ENCODE results near the gene CYP2U1.

Gene CYP2U1

DNA sequence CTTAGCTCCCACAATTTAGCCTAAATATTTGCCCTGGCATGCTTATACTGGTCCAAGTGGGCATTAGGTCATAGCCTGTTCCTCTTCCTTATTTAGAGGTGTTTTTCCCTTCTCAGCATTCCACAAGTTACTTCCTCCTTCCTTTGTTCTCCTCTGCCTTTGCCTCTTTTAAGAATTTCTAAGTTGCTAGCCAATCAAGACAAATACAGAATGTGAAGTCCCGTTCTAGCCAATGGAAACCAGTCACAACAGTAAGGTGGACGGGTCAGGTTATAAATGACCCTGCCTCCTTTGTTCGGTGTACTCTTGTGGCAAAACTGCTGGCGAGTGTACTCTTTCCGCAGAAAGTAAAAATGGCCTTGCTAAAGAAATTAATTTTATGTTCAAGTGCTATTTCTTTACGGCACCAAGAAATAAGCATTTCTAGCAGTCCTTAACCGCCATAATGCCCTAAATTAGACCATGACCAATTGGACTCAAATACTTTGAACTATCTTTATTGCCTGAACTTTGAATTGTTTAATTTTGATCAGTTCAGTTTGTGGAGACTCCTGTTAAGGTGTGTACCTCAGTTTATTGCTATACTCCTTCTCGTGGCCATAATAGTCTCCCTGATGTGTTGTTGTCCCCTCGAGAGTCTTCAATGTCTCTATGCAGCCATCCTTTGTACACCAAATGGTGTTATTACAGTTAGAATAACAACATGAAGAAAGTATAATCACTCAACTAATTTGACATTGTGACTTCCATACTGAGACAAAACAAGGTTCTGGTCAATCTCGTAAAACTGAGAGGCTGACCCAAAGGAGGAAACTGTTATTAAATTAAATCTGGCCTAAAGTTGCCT is 56.8 kb downstream of the CYP2U1 start:
- peak; percentile 84 for DNase-seq (ENCODE audit: low spot score)

DNA sequence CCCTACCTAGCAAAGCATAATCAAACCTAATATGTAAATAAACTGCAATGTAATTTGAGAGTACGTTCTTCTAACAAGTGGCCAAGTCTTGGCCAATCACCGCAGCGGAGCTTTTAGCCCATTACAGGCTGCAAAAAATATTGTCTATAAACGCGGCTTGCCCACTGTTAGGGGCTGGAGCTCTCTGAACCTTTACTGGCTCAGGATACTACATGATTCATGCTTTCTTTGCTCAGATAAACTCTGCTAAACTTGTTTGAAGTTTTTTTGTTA is 57.4 kb downstream of the CYP2U1 start:
- DNase-seq (ENCODE audit: low spot score), result no peak

DNA sequence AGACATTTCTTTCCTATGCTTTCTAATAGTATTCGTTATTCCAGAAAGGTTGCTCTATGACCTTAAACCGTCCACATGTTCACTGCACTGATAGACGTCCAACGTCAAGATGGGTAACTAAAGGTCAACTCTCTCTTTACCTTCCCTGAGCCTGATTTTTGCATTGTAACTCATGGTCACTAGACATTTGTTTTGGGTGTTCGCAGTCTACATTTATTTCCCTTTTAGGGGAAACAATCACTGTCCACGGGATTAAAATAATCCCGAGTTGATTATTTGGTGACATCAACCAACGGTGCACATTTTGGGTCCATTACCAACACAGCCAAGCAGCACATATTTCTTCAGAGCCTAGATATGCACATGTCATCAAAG is 57.8 kb downstream of the CYP2U1 start:
- DNase-seq (ENCODE audit: low spot score), result peak; percentile 8

DNA sequence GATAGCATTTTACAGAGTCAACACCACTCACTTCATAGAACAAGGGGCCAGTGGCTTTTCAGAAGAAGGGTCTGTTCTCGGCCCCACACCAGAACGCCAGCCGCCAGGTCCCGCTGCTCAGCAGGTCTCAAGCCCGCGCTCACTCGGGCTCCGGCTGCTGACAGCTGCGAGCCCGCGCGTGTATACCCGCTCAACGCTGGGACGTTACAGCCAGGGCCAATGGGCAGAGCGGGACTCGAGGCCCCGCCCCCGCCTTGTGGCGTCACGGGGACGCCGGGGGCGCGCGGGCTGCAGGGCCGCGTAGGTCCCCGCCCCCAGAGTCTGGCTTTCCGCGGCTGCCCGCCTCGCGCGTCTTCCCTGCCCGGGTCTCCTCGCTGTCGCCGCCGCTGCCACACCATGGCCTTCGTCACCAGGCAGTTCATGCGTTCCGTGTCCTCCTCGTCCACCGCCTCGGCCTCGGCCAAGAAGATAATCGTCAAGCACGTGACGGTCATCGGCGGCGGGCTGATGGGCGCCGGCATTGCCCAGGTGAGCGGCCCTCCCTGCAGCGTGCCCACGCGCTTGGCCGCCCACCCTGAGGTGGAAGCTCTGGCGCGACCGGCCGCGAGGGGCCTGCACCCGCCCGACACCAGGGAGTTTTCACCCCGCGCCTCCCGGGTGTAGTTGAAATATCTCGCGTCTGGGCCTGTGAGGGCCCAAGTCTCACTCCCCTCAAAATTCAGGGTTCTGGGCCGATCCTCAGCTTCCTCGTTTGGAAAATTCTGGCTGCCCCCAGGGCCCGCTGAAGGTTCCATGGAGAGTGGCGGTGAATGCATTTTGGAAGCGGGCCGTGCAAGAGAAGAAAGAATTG is 58.4 kb downstream of the CYP2U1 start, which contains the start of gene HADH:
HADH (plus strand) TSS at position 353 of the 850 bp plus-strand sequence; CDS start at position 397, 44 bp downstream.
- peak; percentile 93 for DNase-seq (ENCODE audit: low spot score)

DNA sequence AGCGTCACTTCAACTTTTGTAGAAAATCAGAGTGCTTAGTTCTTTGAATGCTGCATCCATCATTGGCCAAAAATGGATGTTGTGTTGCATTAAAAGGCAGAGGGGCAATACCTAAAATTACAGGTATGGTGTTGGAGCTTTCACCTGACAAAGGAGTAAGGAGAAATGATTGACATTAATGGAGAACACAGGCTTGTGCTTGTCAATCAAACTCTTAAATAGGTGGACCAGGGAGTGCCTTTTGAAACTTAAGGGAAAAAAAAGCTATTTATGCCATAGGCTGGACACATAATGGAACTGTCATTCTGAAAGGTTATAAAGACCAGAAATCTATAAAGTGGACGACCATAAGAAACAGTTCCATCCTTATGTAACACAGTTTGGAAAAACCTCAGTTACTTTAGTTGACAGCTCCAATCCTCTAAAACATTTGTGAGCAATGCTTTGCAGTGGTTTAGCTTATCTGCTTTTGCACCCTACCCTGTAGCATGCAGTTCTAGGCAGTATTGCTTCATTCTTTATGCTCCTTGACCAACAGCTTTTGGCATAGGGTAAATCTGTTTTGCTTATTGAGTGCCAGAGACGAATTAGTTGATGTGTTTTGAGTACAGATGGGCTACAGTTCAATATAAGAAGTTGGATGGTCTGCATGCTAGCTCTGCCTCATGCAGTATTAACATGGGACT is 60.7 kb downstream of the CYP2U1 start:
- no peak for DNase-seq (ENCODE audit: low spot score)

DNA sequence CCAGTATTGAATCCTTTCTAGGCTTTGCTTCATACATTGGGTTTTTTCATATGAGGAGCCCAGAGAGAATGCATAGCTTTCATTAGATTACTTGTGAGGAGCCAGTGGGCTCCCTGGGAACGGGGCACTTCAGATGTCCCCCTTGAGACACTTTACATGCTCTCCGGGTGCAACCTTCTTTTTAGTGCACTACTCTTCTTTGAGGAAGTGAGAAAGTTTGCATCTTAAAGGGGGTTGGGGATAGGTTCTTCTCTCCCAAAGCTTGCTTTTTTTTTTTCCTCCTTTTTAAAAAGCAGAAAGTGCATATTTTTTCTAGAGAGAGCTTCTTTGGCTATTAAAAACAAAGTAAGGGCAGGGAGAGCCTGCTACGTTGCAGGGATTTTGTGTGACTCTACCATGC is 62.6 kb downstream of the CYP2U1 start:
- no peak for DNase-seq (ENCODE audit: low spot score)

DNA sequence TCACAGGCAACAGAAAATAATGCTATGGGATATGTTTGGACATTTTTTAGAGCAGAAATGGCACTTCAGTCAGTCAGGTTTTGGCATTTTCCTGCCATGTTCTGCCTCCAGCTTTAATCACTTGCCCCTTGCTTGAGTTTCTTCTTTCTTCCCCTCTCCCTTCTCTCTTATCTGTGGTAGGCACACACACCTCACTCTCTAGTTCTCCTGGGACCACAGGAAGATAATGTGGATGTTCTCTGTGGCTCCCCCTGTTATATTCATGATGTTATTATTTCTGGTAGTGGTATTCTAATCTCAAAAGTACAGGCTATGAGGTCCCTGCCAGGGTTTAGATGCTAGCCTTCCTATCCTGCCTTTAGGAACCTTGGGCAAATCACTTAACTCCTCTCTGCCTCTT is 63.5 kb downstream of the CYP2U1 start:
- DNase-seq (ENCODE audit: low spot score), result no peak

DNA sequence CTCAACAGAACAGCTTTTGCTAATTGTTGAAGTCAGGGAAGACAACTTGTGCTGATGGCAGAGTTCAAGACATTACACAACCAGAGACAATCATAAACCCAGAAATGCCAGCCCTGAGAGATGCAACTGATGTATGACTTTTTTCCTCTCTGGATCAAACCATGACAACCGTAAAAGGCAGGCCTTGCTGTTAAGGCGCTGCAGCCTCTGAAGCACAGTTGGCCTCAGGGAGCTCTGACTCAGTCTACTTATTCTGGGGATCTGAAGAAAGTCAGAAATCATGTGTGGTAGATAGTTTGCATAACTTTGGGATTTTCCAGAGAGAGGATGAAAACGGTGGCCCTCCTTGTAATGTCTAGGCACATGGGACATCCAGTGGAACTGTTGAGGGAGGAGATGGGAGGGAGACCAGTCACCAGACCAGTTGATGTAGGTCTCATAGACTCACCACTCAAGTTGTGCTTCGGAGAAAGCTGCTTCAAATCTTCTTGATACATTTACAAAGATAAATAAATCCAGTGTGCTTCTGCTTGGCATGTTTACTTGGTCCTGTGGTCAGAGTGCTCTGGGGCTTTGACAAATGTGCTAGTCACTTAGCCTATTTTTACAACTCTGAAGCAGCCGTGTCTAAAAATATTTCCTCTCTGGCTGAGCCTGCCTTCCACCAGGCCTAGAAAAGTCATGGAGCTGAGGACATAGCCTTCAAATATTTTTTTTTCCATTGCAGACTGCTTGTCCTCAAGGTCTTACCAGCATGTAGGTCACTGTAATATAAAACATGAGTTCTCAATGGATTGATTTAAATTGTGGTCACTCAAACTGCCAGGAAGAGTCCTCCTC is 65.8 kb downstream of the CYP2U1 start:
- DNase-seq (ENCODE audit: low spot score), result no peak

DNA sequence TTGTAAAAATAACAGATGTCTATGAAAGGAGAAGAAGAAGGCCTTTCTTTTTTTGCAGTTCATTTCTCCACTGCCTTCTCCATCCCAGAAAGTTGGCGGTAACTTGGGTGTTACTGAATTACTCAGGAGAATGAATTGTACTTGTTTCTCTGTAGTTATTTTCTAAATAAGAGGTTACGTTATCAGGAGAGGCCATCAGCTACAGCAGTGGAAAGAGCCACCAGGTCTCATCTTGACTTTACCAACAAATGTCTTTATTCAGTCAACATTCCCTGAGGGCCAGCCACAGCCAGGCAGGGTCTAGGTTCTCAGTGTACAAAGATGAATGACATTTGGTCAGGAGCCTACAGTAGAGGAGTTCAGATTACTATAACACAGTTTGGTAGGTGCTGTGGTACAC is 66.4 kb downstream of the CYP2U1 start:
- no peak for DNase-seq (ENCODE audit: low spot score)

DNA sequence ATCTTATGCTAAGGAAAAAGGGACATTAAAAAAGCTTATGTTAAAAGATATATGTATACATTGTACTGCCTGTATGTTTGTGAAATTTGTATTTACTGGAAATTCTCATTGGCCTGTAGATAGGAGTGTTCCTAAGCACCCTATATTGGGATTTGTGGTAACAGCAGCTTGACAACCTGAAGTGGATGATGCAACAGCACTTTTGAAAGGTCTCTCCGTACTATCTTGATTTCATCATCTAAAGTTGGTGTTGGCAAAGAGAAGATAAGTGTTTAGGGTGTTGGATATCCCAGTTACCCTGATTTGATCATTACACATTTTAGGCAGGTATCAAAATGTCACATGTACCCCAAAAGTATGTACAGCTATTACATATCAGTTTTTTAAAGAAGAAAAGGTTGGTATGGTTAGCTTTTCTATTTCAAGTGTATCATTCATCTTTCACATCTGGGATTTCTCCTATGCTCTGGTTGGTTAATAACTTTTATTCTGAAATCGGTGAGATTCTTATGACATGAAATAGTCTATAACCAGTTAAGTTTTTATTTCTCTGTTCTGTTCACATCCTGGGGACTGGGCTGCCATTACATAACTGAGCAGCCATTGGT is 68.7 kb downstream of the CYP2U1 start:
- DNase-seq (ENCODE audit: low spot score), result no peak

DNA sequence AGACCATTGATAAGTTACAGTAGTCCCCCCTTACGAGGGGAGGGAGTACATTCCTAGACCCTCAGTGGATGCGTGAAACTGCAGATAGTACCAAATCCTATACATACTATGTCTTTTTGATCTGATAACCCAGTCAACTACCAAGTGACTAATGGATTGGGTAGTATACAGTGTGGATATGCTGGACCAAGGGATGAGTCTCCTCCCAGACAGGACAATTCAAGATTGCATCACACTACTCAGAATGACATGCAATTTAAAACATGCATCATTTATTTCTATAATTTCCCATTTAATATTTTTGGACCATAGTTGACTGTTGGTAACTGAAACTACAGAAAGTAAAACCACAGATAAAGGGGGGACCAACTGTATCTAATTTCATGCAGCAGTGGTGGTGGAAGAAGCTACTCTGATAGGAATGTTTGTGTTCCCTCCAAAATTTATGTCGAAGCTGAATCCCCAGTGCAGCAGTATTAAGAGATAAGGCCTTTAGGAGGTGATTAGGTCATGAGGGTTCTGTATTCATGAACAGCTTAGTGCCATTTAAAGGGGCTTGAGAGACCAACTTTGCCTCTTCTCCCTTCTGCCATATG is 70.3 kb downstream of the CYP2U1 start:
- no peak for DNase-seq (ENCODE audit: low spot score)

Measured in kidney tubule cell (primary cell).